ENCODE data around the gene TANK. TPM values are rescaled to one million over a fixed set of nuclear protein-coding genes. Genes with fewer than 3 reads are reported as not detected.

TANK gene
- total and polyA plus RNA-seq, 2 experiments from 2014 or later = 27.7 to 35.4 TPM

DNA sequence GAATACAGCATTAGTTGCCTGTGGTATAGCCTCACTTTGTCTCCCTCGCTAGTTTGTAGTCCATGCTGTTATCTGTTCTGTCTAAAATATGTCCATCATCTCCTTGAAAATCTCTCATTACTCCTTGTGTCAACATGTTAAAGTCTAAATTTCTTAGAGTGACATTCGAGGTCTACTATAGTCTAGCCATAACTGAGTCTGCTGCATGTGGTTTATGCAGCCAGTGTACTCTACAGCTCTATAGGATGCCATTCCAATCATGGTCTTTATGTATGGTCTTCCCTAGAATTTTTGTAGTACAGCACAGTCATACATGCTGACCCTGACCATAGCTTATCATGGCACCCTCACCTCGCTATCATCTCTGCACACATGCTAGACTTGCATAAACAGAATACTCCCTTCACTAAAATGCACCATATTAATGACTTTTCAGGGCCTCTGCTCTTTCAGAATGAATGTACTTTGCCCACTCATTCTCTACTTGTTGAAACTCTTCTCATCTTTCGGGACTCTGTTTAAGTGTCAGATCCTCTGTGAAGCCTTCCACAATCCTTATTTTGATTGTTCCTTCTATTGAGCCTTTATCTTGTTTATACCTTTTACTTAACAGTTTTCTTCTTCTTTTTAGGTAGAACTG, 12.8 kb downstream of the TANK start (continued):
- TF ChIP-seq EZH2 (IDR thresholded peaks at IDR 0.05; ENCODE audit: low read depth, unreplicated experiment) = no peak
- no peak for TF ChIP-seq POLR2AphosphoS5 (IDR thresholded peaks at IDR 0.05; ENCODE audit: low read depth)
- TF ChIP-seq, protein P1, sequence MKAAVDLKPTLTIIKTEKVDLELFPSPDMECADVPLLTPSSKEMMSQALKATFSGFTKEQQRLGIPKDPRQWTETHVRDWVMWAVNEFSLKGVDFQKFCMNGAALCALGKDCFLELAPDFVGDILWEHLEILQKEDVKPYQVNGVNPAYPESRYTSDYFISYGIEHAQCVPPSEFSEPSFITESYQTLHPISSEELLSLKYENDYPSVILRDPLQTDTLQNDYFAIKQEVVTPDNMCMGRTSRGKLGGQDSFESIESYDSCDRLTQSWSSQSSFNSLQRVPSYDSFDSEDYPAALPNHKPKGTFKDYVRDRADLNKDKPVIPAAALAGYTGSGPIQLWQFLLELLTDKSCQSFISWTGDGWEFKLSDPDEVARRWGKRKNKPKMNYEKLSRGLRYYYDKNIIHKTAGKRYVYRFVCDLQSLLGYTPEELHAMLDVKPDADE (IDR thresholded peaks at IDR 0.05) = no peak
- no peak for TF ChIP-seq NANOG (IDR thresholded peaks at IDR 0.05; ENCODE audit: borderline replicate concordance)
- no peak for TF ChIP-seq CREB1 (CRISPR knock-in tag; IDR thresholded peaks at IDR 0.05; ENCODE audit: low read depth)
- TF ChIP-seq, protein P2, sequence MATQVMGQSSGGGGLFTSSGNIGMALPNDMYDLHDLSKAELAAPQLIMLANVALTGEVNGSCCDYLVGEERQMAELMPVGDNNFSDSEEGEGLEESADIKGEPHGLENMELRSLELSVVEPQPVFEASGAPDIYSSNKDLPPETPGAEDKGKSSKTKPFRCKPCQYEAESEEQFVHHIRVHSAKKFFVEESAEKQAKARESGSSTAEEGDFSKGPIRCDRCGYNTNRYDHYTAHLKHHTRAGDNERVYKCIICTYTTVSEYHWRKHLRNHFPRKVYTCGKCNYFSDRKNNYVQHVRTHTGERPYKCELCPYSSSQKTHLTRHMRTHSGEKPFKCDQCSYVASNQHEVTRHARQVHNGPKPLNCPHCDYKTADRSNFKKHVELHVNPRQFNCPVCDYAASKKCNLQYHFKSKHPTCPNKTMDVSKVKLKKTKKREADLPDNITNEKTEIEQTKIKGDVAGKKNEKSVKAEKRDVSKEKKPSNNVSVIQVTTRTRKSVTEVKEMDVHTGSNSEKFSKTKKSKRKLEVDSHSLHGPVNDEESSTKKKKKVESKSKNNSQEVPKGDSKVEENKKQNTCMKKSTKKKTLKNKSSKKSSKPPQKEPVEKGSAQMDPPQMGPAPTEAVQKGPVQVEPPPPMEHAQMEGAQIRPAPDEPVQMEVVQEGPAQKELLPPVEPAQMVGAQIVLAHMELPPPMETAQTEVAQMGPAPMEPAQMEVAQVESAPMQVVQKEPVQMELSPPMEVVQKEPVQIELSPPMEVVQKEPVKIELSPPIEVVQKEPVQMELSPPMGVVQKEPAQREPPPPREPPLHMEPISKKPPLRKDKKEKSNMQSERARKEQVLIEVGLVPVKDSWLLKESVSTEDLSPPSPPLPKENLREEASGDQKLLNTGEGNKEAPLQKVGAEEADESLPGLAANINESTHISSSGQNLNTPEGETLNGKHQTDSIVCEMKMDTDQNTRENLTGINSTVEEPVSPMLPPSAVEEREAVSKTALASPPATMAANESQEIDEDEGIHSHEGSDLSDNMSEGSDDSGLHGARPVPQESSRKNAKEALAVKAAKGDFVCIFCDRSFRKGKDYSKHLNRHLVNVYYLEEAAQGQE (IDR thresholded peaks at IDR 0.05; ENCODE audit: unreplicated experiment) = no peak
- TF ChIP-seq, protein P3, sequence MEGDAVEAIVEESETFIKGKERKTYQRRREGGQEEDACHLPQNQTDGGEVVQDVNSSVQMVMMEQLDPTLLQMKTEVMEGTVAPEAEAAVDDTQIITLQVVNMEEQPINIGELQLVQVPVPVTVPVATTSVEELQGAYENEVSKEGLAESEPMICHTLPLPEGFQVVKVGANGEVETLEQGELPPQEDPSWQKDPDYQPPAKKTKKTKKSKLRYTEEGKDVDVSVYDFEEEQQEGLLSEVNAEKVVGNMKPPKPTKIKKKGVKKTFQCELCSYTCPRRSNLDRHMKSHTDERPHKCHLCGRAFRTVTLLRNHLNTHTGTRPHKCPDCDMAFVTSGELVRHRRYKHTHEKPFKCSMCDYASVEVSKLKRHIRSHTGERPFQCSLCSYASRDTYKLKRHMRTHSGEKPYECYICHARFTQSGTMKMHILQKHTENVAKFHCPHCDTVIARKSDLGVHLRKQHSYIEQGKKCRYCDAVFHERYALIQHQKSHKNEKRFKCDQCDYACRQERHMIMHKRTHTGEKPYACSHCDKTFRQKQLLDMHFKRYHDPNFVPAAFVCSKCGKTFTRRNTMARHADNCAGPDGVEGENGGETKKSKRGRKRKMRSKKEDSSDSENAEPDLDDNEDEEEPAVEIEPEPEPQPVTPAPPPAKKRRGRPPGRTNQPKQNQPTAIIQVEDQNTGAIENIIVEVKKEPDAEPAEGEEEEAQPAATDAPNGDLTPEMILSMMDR (conservative IDR thresholded peaks at IDR 0.05; ENCODE audit: low read depth in 2 of 2) = no peak
- no peak for TF ChIP-seq ZNF331 (CRISPR knock-in tag; IDR thresholded peaks at IDR 0.05; ENCODE audit: low read depth)
- no peak for TF ChIP-seq STAT1 (IDR thresholded peaks at IDR 0.05; ENCODE audit: unreplicated experiment)
- no peak for TF ChIP-seq JUNB (IDR thresholded peaks at IDR 0.05; ENCODE audit: unreplicated experiment)
- TF ChIP-seq ZNF114 (CRISPR knock-in tag; IDR thresholded peaks at IDR 0.05) = no peak

DNA sequence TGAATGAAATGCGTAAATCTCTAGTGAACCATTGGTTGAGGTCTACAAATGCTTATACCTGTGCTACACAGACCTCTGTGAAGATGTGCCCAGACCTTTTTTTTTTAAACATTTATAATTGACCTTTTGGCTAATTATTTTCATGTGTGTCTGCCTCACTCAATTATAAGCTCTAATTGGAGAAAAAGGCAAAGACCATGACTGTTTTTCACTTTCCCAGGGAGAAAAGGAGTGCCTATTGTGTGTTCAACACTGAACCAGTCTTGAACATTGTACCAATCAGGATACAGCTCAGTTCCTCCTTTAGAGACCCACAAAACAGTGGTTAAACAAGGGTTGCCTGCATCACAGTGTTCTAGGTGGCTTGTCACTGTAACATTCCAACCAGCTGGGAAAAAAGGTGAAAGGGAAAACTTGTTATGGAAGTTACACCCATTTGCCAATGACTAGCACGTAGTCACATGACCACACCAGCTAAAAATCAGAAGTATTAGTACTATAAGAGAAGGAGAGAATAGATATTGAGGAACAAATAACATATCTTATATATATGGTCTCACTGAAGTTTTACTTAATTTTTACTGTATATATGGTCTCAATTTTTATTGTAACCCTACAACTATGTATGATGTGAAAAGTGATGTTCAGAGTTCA, 13.4 kb downstream of the TANK start:
- H2AFZ ChIP-seq = no peak overlapping the region
- Mint-ChIP-seq H3K9me3 (peaks cover 8% of the 10 kb centered on the region; the same call in 1 of the 3 replicates), H3K4me1 (peaks cover 40% of the 10 kb centered on the region), H3K27me3 (ENCODE audit: insufficient read depth, low read depth, poor library complexity) (peaks cover 5% of the 10 kb centered on the region), H3K27ac (no peak overlapping the region), H3K4me3 (no peak overlapping the region), H3K36me3 (ENCODE audit: low read depth) (peaks cover 26% of the 10 kb centered on the region)
- no peak for DNase-seq (ENCODE audit: low spot score)
- H4K20me1 ChIP-seq (replicated peaks; ENCODE audit: insufficient read depth) = no peaks in the 10 kb centered on the region
- ATAC-seq = no peak
- no peak overlapping the region for H3K4me3 ChIP-seq
- no peaks in the 10 kb centered on the region for H3K9me2 ChIP-seq (ENCODE audit: insufficient read depth)
- H3K4me2 ChIP-seq = no peak overlapping the region
- peaks cover 11% of the 10 kb centered on the region; the same call in 1 of the 2 replicates for H3K4me1 ChIP-seq (ENCODE audit: insufficient read depth)
- H3K79me2 ChIP-seq (replicated peaks; ENCODE audit: insufficient read depth) = peaks cover 10% of the 10 kb centered on the region
- no peaks in the 10 kb centered on the region for H3F3A ChIP-seq (replicated peaks; ENCODE audit: low read depth)
- no peaks in the 10 kb centered on the region for H3K27me3 ChIP-seq (ENCODE audit: insufficient read depth)
- H3K36me3 ChIP-seq (ENCODE audit: insufficient read depth) = peaks cover 9% of the 10 kb centered on the region; the same call in 1 of the 2 replicates
- no peak overlapping the region for H3K27ac ChIP-seq (ENCODE audit: low read depth)
- TF ChIP-seq, protein P3 (conservative IDR thresholded peaks at IDR 0.05; ENCODE audit: low read depth in 2 of 2) = no peak
